WTC11 (cell line): Measurements from ENCODE around the gene RHBDL1. TPM values are rescaled to one million over a fixed set of nuclear protein-coding genes. Genes with fewer than 3 reads are reported as not detected.

Source experiments
- ATAC-seq: fragments of 200-7000 bp; cut with Tn5 transposase; 2 replicates; pipeline ENCODE4 v1.10.0; 2021; ENCODE audit warnings: mild to moderate bottlenecking, moderate library complexity
- CTCF ChIA-PET: fragments of 300-600 bp; sonication (Branson Sonifier 250); formaldehyde crosslinking; loops from one replicate; lab custom pipeline; 2021; ENCODE audit warnings: antibody characterized with exemption; lab: Charles Lee
- POLR2A ChIA-PET: fragments of 350-600 bp; sonication (Branson Sonifier 250); formaldehyde crosslinking; loops from one replicate; lab custom pipeline; 2021; ENCODE audit warnings: antibody characterized with exemption; lab: Charles Lee
- DNase-seq: peaks from one replicate; pipeline ENCODE4 v3.0.0; 2021; ENCODE audit warnings: low spot score
- H3K27ac Mint-ChIP-seq: 2 replicates; pipeline ENCODE4 v1.8.0; 2021; ENCODE audit warnings: mixed read lengths
- H3K27me3 Mint-ChIP-seq: 2 replicates; pipeline ENCODE4 v1.8.0; 2021; ENCODE audit warnings: low read depth, mild to moderate bottlenecking, moderate library complexity, mixed read lengths
- H3K36me3 Mint-ChIP-seq: 2 replicates; pipeline ENCODE4 v1.8.0; 2021; ENCODE audit warnings: mixed read lengths
- H3K4me1 Mint-ChIP-seq: 2 replicates; pipeline ENCODE4 v1.8.0; 2022; ENCODE audit warnings: mixed read lengths
- H3K4me3 Mint-ChIP-seq: 2 replicates; pipeline ENCODE4 v1.8.0; 2021; ENCODE audit warnings: mild to moderate bottlenecking, moderate library complexity, mixed read lengths
- H3K9me3 Mint-ChIP-seq: 2 replicates; pipeline ENCODE4 v1.8.0; 2021; ENCODE audit warnings: mixed read lengths
- CREM ChIP-seq: sonication (generic); formaldehyde crosslinking; IDR thresholded peaks from 2 replicates; pipeline ENCODE4 v1.8.1; 2022; ENCODE audit warnings: mild to moderate bottlenecking, missing genetic modification reagents, moderate library complexity
- EMX1 ChIP-seq: fragments of 250-450 bp; sonication (Bioruptor Pico); IDR thresholded peaks from 2 replicates; pipeline ENCODE4 v1.8.0; 2021; ENCODE audit warnings: mild to moderate bottlenecking
- ETV6 ChIP-seq: sonication (generic); formaldehyde crosslinking; IDR thresholded peaks from 2 replicates; pipeline ENCODE4 v1.8.1; 2022; ENCODE audit warnings: mild to moderate bottlenecking, missing genetic modification reagents
- FOXJ3 ChIP-seq: sonication (generic); formaldehyde crosslinking; IDR thresholded peaks from 2 replicates; pipeline ENCODE4 v1.9.0; 2021; ENCODE audit warnings: missing genetic modification reagents, mild to moderate bottlenecking, borderline replicate concordance
- FOXP1 ChIP-seq: sonication (generic); formaldehyde crosslinking; IDR thresholded peaks from 2 replicates; pipeline ENCODE4 v1.8.0; 2022; ENCODE audit warnings: missing genetic modification reagents, mild to moderate bottlenecking, moderate library complexity, borderline replicate concordance
- GRHL2 ChIP-seq: fragments of 250-450 bp; sonication (Bioruptor Pico); IDR thresholded peaks from 2 replicates; pipeline ENCODE4 v1.8.0; 2022; ENCODE audit warnings: mild to moderate bottlenecking, moderate library complexity; ENCODE audit not compliant: insufficient replicate concordance, severe bottlenecking
- IRF2 ChIP-seq: sonication (generic); formaldehyde crosslinking; IDR thresholded peaks from 2 replicates; pipeline ENCODE4 v1.8.0; 2022; ENCODE audit warnings: low read depth, missing genetic modification reagents, borderline replicate concordance
- JUN ChIP-seq: sonication (generic); formaldehyde crosslinking; IDR thresholded peaks from 2 replicates; pipeline ENCODE4 v1.8.0; 2023; ENCODE audit warnings: mild to moderate bottlenecking, missing genetic modification reagents
- KAT7 ChIP-seq: sonication (generic); formaldehyde crosslinking; IDR thresholded peaks from 2 replicates; pipeline ENCODE4 v1.8.1; 2023; ENCODE audit warnings: missing genetic modification reagents, mild to moderate bottlenecking, borderline replicate concordance
- MYBL2 ChIP-seq: sonication (generic); formaldehyde crosslinking; IDR thresholded peaks from 2 replicates; pipeline ENCODE4 v1.8.1; 2023; ENCODE audit warnings: mild to moderate bottlenecking, moderate library complexity, missing genetic modification reagents
- NFE2L1 ChIP-seq: sonication (generic); formaldehyde crosslinking; IDR thresholded peaks from 2 replicates; pipeline ENCODE4 v1.8.1; 2023; ENCODE audit warnings: missing genetic modification reagents
- NR1H2 ChIP-seq: sonication (generic); formaldehyde crosslinking; IDR thresholded peaks from 2 replicates; pipeline ENCODE4 v1.9.0; 2021; ENCODE audit warnings: mild to moderate bottlenecking, moderate library complexity, missing genetic modification reagents
- NR2C2 ChIP-seq: sonication (generic); formaldehyde crosslinking; IDR thresholded peaks from 2 replicates; pipeline ENCODE4 v1.8.0; 2022; ENCODE audit warnings: mild to moderate bottlenecking, missing genetic modification reagents
- OVOL2 ChIP-seq: fragments of 250-450 bp; sonication (Bioruptor Pico); IDR thresholded peaks from 2 replicates; pipeline ENCODE4 v1.9.0; 2021; ENCODE audit warnings: mild to moderate bottlenecking, borderline replicate concordance
- PRRX2 ChIP-seq: fragments of 250-450 bp; sonication (Bioruptor Pico); IDR thresholded peaks from 2 replicates; pipeline ENCODE4 v1.8.0; 2021; ENCODE audit warnings: mild to moderate bottlenecking
- TCF7 ChIP-seq: sonication (generic); formaldehyde crosslinking; IDR thresholded peaks from 2 replicates; pipeline ENCODE4 v1.8.0; 2022; ENCODE audit warnings: mild to moderate bottlenecking, low read depth, missing genetic modification reagents, moderate library complexity
- TEAD1 ChIP-seq: sonication (generic); formaldehyde crosslinking; IDR thresholded peaks from 2 replicates; pipeline ENCODE4 v1.8.0; 2022; ENCODE audit warnings: mild to moderate bottlenecking, missing genetic modification reagents
- TEAD4 ChIP-seq: sonication (generic); formaldehyde crosslinking; IDR thresholded peaks from 2 replicates; pipeline ENCODE4 v1.8.0; 2022; ENCODE audit warnings: mild to moderate bottlenecking, missing genetic modification reagents
- total RNA-seq: library from RNA; stranded (reverse); gene quantifications from 3 replicates; pipeline ENCODE4 v1.2.3, GENCODE V29; 2021
- TF ChIP-seq, protein P1 (sequence below): sonication (generic); formaldehyde crosslinking; IDR thresholded peaks from 2 replicates; pipeline ENCODE4 v1.8.0; 2022; ENCODE audit warnings: mild to moderate bottlenecking, missing genetic modification reagents
- TF ChIP-seq, protein P2 (sequence below): sonication (generic); formaldehyde crosslinking; IDR thresholded peaks from 2 replicates; pipeline ENCODE4 v1.8.1; 2023; ENCODE audit warnings: mild to moderate bottlenecking, moderate library complexity, missing genetic modification reagents
- TF ChIP-seq, protein P3 (sequence below): sonication (generic); formaldehyde crosslinking; IDR thresholded peaks from 2 replicates; pipeline ENCODE4 v1.8.0; 2022; ENCODE audit warnings: mild to moderate bottlenecking, missing genetic modification reagents
- TF ChIP-seq, protein P4 (sequence below): sonication (generic); formaldehyde crosslinking; IDR thresholded peaks from 2 replicates; pipeline ENCODE4 v1.8.0; 2022; ENCODE audit warnings: missing genetic modification reagents
- TF ChIP-seq, protein P5 (sequence below): sonication (generic); formaldehyde crosslinking; conservative IDR thresholded peaks from 2 replicates; pipeline ENCODE4 v1.8.1; 2022; ENCODE audit warnings: mild to moderate bottlenecking, missing genetic modification reagents
- TF ChIP-seq, protein P6 (sequence below): fragments of 250-450 bp; sonication (Bioruptor Pico); IDR thresholded peaks from 2 replicates; pipeline ENCODE4 v1.9.0; 2021; ENCODE audit warnings: mild to moderate bottlenecking, borderline replicate concordance
- TF ChIP-seq, protein P7 (sequence below): sonication (generic); formaldehyde crosslinking; IDR thresholded peaks from 2 replicates; pipeline ENCODE4 v1.8.1; 2022; ENCODE audit warnings: low read depth, missing genetic modification reagents, borderline replicate concordance

Gene RHBDL1
- total RNA-seq, 1 experiment from 2014 or later: 8.2 TPM

DNA sequence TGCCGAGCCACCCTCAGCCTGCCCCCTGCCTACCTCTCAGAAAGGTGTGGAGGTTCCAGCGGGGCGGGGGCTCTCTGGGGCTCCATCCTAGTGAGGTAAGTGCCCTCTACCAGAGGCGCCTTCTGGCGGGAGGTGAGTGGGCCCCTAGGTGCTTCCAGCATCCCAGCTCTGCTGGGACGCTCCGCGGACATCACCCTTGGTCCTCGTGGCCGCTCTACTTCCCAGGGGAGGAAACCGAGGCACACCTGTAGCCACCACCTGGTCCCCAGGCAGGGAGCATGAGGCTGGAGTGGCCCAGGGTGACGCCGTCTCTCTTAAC is 32.5 kb upstream of the RHBDL1 start:
- H3K4me3 Mint-ChIP-seq: peak overlapping the region; percentile 69
- ChIA-PET POLR2A (no interaction called here), CTCF (interaction anchor here (0.6 to 1.9 kb wide), 5 partner anchors 18 to 438 kb away, joined by 3 to 8 read pairs (median 4); no protein-coding TSS in a partner anchor)
- H3K4me1 Mint-ChIP-seq: peaks cover 19% of the 10 kb centered on the region
- ATAC-seq (no peak), DNase-seq (no peak)
- no peak overlapping the region for H3K27ac Mint-ChIP-seq
- no peak for TF ChIP-seq TEAD4 (CRISPR knock-in tag)
- TF ChIP-seq MYBL2 (CRISPR knock-in tag): no peak
- no peak for TF ChIP-seq CREM (CRISPR knock-in tag)
- TF ChIP-seq, protein P1, sequence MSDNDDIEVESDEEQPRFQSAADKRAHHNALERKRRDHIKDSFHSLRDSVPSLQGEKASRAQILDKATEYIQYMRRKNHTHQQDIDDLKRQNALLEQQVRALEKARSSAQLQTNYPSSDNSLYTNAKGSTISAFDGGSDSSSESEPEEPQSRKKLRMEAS (CRISPR knock-in tag): no peak
- no peak for TF ChIP-seq GRHL2
- no peak for TF ChIP-seq ETV6 (CRISPR knock-in tag)
- TF ChIP-seq NR2C2 (CRISPR knock-in tag): no peak
- no peak for TF ChIP-seq IRF2 (CRISPR knock-in tag)
- no peak for TF ChIP-seq PRRX2 (CRISPR knock-in tag)
- no peak for TF ChIP-seq KAT7 (CRISPR knock-in tag)
- TF ChIP-seq, protein P2, sequence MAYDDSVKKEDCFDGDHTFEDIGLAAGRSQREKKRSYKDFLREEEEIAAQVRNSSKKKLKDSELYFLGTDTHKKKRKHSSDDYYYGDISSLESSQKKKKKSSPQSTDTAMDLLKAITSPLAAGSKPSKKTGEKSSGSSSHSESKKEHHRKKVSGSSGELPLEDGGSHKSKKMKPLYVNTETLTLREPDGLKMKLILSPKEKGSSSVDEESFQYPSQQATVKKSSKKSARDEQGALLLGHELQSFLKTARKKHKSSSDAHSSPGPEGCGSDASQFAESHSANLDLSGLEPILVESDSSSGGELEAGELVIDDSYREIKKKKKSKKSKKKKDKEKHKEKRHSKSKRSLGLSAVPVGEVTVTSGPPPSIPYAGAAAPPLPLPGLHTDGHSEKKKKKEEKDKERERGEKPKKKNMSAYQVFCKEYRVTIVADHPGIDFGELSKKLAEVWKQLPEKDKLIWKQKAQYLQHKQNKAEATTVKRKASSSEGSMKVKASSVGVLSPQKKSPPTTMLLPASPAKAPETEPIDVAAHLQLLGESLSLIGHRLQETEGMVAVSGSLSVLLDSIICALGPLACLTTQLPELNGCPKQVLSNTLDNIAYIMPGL (CRISPR knock-in tag): no peak
- TF ChIP-seq, protein P3, sequence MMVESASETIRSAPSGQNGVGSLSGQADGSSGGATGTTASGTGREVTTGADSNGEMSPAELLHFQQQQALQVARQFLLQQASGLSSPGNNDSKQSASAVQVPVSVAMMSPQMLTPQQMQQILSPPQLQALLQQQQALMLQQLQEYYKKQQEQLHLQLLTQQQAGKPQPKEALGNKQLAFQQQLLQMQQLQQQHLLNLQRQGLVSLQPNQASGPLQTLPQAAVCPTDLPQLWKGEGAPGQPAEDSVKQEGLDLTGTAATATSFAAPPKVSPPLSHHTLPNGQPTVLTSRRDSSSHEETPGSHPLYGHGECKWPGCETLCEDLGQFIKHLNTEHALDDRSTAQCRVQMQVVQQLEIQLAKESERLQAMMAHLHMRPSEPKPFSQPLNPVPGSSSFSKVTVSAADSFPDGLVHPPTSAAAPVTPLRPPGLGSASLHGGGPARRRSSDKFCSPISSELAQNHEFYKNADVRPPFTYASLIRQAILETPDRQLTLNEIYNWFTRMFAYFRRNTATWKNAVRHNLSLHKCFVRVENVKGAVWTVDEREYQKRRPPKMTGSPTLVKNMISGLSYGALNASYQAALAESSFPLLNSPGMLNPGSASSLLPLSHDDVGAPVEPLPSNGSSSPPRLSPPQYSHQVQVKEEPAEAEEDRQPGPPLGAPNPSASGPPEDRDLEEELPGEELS (CRISPR knock-in tag): no peak
- no peak for TF ChIP-seq FOXP1 (CRISPR knock-in tag)
- no peak for TF ChIP-seq FOXJ3 (CRISPR knock-in tag)
- TF ChIP-seq EMX1: no peak
- TF ChIP-seq, protein P4, sequence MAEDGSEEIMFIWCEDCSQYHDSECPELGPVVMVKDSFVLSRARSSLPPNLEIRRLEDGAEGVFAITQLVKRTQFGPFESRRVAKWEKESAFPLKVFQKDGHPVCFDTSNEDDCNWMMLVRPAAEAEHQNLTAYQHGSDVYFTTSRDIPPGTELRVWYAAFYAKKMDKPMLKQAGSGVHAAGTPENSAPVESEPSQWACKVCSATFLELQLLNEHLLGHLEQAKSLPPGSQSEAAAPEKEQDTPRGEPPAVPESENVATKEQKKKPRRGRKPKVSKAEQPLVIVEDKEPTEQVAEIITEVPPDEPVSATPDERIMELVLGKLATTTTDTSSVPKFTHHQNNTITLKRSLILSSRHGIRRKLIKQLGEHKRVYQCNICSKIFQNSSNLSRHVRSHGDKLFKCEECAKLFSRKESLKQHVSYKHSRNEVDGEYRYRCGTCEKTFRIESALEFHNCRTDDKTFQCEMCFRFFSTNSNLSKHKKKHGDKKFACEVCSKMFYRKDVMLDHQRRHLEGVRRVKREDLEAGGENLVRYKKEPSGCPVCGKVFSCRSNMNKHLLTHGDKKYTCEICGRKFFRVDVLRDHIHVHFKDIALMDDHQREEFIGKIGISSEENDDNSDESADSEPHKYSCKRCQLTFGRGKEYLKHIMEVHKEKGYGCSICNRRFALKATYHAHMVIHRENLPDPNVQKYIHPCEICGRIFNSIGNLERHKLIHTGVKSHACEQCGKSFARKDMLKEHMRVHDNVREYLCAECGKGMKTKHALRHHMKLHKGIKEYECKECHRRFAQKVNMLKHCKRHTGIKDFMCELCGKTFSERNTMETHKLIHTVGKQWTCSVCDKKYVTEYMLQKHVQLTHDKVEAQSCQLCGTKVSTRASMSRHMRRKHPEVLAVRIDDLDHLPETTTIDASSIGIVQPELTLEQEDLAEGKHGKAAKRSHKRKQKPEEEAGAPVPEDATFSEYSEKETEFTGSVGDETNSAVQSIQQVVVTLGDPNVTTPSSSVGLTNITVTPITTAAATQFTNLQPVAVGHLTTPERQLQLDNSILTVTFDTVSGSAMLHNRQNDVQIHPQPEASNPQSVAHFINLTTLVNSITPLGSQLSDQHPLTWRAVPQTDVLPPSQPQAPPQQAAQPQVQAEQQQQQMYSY: no peak
- no peak for TF ChIP-seq NFE2L1 (CRISPR knock-in tag)
- TF ChIP-seq NR1H2: no peak
- no peak for TF ChIP-seq TCF7
- TF ChIP-seq OVOL2 (CRISPR knock-in tag): no peak
- no peaks in the 10 kb centered on the region for H3K36me3 Mint-ChIP-seq
- H3K27me3 Mint-ChIP-seq: no peaks in the 10 kb centered on the region
- H3K9me3 Mint-ChIP-seq: no peaks in the 10 kb centered on the region

DNA sequence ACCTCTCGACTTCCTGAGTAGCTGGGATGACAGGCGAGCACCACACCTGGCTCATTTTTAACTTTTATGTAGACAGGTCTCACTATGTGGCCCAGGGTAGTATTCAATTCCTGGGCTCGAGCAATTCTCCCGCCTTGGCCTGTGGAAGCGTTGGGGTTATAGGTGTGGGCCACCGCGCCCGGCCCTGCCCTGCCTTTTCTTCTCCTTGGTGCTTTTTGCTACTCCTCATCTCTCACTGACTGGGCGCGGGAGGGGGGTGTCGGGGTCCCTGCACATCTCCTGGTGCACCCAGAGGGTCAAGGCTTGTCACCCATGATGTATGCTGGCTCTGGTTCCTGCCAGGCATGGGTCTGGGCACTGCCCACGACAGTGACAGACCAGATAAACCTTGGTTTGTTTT is 30.9 kb upstream of the RHBDL1 start:
- H3K36me3 Mint-ChIP-seq: no peaks in the 10 kb centered on the region
- CTCF ChIA-PET: no interaction called here
- 0 out of 2 replicates have a peak overlapping the region, but pooled peaks have one; percentile 5 for H3K4me3 Mint-ChIP-seq
- no peaks in the 10 kb centered on the region for H3K27me3 Mint-ChIP-seq
- DNase-seq (no peak), ATAC-seq (no peak)
- no peak overlapping the region for H3K27ac Mint-ChIP-seq
- no peaks in the 10 kb centered on the region for H3K9me3 Mint-ChIP-seq
- peaks cover 10% of the 10 kb centered on the region; the same call in 1 of the 2 replicates for H3K4me1 Mint-ChIP-seq
- POLR2A ChIA-PET: no interaction called here
- TF ChIP-seq, protein P5, sequence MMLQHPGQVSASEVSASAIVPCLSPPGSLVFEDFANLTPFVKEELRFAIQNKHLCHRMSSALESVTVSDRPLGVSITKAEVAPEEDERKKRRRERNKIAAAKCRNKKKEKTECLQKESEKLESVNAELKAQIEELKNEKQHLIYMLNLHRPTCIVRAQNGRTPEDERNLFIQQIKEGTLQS (CRISPR knock-in tag): no peak
- no peak for TF ChIP-seq JUN (CRISPR knock-in tag)
- TF ChIP-seq, protein P6, sequence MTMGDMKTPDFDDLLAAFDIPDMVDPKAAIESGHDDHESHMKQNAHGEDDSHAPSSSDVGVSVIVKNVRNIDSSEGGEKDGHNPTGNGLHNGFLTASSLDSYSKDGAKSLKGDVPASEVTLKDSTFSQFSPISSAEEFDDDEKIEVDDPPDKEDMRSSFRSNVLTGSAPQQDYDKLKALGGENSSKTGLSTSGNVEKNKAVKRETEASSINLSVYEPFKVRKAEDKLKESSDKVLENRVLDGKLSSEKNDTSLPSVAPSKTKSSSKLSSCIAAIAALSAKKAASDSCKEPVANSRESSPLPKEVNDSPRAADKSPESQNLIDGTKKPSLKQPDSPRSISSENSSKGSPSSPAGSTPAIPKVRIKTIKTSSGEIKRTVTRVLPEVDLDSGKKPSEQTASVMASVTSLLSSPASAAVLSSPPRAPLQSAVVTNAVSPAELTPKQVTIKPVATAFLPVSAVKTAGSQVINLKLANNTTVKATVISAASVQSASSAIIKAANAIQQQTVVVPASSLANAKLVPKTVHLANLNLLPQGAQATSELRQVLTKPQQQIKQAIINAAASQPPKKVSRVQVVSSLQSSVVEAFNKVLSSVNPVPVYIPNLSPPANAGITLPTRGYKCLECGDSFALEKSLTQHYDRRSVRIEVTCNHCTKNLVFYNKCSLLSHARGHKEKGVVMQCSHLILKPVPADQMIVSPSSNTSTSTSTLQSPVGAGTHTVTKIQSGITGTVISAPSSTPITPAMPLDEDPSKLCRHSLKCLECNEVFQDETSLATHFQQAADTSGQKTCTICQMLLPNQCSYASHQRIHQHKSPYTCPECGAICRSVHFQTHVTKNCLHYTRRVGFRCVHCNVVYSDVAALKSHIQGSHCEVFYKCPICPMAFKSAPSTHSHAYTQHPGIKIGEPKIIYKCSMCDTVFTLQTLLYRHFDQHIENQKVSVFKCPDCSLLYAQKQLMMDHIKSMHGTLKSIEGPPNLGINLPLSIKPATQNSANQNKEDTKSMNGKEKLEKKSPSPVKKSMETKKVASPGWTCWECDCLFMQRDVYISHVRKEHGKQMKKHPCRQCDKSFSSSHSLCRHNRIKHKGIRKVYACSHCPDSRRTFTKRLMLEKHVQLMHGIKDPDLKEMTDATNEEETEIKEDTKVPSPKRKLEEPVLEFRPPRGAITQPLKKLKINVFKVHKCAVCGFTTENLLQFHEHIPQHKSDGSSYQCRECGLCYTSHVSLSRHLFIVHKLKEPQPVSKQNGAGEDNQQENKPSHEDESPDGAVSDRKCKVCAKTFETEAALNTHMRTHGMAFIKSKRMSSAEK (CRISPR knock-in tag): no peak
- TF ChIP-seq, protein P7, sequence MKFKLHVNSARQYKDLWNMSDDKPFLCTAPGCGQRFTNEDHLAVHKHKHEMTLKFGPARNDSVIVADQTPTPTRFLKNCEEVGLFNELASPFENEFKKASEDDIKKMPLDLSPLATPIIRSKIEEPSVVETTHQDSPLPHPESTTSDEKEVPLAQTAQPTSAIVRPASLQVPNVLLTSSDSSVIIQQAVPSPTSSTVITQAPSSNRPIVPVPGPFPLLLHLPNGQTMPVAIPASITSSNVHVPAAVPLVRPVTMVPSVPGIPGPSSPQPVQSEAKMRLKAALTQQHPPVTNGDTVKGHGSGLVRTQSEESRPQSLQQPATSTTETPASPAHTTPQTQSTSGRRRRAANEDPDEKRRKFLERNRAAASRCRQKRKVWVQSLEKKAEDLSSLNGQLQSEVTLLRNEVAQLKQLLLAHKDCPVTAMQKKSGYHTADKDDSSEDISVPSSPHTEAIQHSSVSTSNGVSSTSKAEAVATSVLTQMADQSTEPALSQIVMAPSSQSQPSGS: no peak
- no peak for TF ChIP-seq TEAD1
